AG04449 (cell line): ENCODE measurements around the gene PPP2R2C.

ENCODE experiments used
- CTCF ChIA-PET: fragments of 350-600 bp; formaldehyde crosslinking; extraction: SDS; loops from one replicate; lab custom pipeline; 2021; ENCODE audit warnings: antibody characterized with exemption; lab: Yijun Ruan, JAX
- POLR2A ChIA-PET: fragments of 400-600, 350-600 bp; formaldehyde crosslinking; extraction: SDS; loops from one replicate; lab custom pipeline; 2020; ENCODE audit warnings: antibody characterized with exemption, inconsistent platforms; lab: Yijun Ruan, JAX
- DNase-seq: peaks from one replicate; pipeline ENCODE4 v3.0.0-alpha.2; 2010; ENCODE audit warnings: low read depth, low spot score
- H3K4me3 ChIP-seq: 2 replicates; pipeline ENCODE4 v1.5.1; 2011; ENCODE audit warnings: low read depth, mild to moderate bottlenecking, control low read depth, low read length
- TF ChIP-seq, protein P1 (sequence below): IDR thresholded peaks from one replicate; pipeline ENCODE4 v1.5.1; 2011; ENCODE audit warnings: mild to moderate bottlenecking, moderate library complexity, low read length, control low read depth, inconsistent platforms; ENCODE audit not compliant: insufficient read depth; ENCODE audit errors: missing control alignments

Gene PPP2R2C

DNA sequence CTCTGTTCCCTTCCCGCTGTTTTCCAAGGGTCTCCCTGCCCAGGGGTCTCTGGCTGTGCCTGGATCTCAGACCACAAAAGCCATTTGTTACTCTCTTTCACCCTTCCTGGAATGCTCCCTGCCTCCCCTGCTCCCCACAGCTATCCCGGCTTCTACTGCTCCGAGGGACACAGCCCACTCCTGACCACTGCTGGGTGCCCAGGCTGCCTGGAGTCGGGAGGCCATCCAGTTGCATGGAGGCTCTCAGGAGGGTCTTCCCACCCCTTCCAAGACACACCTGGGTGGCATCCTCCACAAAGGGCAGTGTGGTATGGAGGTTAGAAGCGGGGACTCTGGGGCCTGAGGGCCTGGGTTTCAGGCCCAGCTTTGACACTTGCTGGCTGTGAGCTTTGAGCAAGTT is 101.1 kb downstream of the PPP2R2C start:
- ChIA-PET POLR2A (no interaction called here), CTCF (interaction anchor here (1.0 kb wide), 1 partner anchor 43 kb away, joined by 3 read pairs; no protein-coding TSS in a partner anchor)
- no peak for DNase-seq
- TF ChIP-seq, protein P1, sequence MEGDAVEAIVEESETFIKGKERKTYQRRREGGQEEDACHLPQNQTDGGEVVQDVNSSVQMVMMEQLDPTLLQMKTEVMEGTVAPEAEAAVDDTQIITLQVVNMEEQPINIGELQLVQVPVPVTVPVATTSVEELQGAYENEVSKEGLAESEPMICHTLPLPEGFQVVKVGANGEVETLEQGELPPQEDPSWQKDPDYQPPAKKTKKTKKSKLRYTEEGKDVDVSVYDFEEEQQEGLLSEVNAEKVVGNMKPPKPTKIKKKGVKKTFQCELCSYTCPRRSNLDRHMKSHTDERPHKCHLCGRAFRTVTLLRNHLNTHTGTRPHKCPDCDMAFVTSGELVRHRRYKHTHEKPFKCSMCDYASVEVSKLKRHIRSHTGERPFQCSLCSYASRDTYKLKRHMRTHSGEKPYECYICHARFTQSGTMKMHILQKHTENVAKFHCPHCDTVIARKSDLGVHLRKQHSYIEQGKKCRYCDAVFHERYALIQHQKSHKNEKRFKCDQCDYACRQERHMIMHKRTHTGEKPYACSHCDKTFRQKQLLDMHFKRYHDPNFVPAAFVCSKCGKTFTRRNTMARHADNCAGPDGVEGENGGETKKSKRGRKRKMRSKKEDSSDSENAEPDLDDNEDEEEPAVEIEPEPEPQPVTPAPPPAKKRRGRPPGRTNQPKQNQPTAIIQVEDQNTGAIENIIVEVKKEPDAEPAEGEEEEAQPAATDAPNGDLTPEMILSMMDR, result no peak
- H3K4me3 ChIP-seq, result no peak overlapping the region

DNA sequence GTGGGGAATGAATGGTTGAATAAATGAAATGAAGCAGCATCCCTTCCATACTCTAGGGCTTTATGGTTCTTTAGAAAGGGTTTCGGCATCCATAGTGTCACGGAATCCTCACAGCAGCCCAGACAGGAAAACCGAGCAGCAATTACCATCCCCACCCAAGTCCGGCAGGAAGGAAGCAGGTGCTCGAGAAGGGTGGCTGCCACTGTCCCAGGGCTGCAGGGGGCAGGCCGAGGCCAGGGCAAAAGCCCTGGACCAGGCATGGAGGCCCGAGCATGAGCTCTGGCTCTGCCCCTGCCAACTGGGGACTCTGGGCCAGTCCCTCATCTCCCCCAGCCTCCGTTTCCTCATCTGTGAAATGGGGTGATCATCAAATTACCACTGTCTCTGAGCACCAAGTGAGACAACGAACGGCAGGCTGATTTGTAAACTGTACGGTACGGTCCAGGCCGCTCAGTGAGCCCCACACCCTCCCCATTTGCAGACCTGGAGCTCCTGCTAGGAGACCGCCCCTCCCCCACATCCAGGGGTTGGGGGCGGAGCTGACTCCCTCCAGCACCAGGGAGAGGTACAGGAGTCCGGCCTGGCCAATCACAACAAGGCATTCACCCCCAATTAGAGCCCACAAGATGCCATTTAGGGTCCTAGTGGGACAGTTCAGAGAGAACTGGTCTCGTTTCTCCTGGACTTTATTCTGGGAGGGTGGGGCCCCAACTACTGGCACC is 102.3 kb downstream of the PPP2R2C start:
- no peak for DNase-seq
- ChIA-PET POLR2A (no interaction called here), CTCF (interaction anchor here (1.0 kb wide), 1 partner anchor 42 kb away, joined by 3 read pairs; no protein-coding TSS in a partner anchor)
- H3K4me3 ChIP-seq, result no peak overlapping the region
- TF ChIP-seq, protein P1, result no peak

DNA sequence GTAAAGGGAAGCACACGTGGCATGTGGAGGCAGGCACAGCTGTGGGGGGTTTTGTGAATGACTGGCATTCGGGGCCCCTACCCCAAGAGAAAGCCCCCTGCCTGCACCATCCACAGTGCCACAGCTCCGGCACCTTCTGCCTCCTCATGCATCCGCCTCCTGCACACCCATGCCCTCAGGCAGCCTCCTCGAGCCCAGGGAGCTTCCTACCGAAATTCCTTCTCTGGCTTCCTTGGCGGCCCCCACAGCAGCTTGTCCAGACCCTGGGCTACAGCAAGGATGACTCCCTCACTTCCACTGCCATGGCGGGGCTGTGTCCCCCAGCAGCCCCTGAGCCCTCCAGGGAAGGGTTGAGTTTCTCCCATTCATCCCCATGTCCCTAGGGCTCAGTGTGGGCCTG is 102.9 kb downstream of the PPP2R2C start:
- ChIA-PET CTCF (no interaction called here), POLR2A (no interaction called here)
- TF ChIP-seq, protein P1, result no peak
- DNase-seq, result no peak
- no peak overlapping the region for H3K4me3 ChIP-seq

DNA sequence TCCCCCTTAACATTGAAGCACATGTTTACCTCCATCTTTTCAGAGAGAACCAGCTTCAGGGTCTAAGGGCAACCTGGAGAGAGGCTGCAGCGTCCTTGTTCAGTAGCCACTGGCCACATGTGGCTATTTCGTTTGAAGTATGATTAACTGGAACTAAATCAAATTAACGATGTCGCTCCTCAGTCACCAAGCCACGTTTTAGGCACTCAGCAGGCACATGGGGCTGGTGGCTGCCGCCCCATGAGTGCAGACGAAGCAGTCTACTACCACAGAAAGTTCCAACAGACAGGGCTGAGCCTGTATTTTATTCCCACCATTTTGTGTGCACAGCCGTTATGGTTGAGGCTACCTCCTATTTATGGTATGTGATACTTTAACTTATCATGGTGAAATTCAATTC is 103.4 kb downstream of the PPP2R2C start:
- no peak for DNase-seq
- H3K4me3 ChIP-seq, result no peak overlapping the region
- TF ChIP-seq, protein P1, result no peak
- CTCF ChIA-PET, result no interaction called here
- POLR2A ChIA-PET, result no interaction called here

DNA sequence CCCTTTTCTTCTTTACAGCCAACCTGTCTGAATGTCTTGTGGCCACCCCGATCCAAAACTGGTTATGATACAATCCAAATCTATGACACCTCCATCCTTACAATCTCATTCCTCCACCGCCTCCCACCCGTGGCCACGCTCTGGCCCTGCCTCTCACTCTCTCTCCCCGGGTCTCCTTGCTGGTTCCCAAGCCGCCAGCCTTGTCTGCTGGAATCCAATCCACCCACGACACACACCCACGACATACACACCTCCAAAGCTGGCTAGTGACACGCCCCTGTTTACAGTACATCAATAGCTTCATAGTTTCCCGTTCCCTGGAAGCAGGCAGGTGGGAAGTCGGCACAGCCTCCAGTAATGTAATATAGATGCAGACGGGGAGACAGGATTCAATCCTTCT is 103.8 kb downstream of the PPP2R2C start:
- no peak overlapping the region for H3K4me3 ChIP-seq
- ChIA-PET POLR2A (no interaction called here), CTCF (no interaction called here)
- DNase-seq, result no peak
- TF ChIP-seq, protein P1, result no peak

DNA sequence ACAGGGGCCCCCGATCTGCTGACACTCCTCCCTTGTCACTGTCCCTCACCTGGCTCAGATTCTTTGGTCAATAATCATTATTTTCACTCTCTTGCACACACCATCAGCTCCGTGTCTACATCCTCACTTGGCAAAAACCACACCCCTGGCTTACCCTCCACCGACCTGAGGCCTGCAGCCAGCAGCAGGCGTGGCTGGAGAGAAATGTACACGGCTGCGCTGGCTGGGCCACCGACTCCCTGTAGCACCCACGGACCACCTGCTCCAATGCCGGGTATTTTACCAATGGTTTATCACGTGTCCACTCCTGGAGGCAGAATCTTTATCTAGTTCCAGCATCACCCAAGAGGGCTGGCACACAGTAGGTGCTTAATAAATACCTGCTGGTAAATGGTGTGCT is 104.3 kb downstream of the PPP2R2C start:
- no peak overlapping the region for H3K4me3 ChIP-seq
- TF ChIP-seq, protein P1, result no peak
- POLR2A ChIA-PET, result no interaction called here
- CTCF ChIA-PET, result no interaction called here
- DNase-seq, result no peak
